A673 (cell line): Measurements from ENCODE around the gene CAP2.

Experiments
- CTCF ChIP-seq: fragments of 300-800, 200-600 bp; sonication (generic); conservative IDR thresholded peaks from 2 replicates; pipeline ENCODE4 v1.5.1; 2017; ENCODE audit warnings: low read depth, mild to moderate bottlenecking, antibody characterized with exemption, low read length, moderate library complexity, mixed read lengths
- EZH2 ChIP-seq: fragments of 200-600 bp; sonication (generic); IDR thresholded peaks from 2 replicates; pipeline ENCODE4 v1.6.1; 2017; ENCODE audit warnings: borderline replicate concordance, low read depth, mild to moderate bottlenecking, mixed read lengths, antibody characterized with exemption, low read length; ENCODE audit not compliant: poor library complexity, severe bottlenecking

GRCh38 chr6:17556014-17556413 is 162.6 kb downstream of the CAP2 start:
- no peak for TF ChIP-seq CTCF
- no peak for TF ChIP-seq EZH2
